Fibroblast of peridontal ligament (primary cell): ENCODE results near the gene MYCBPAP.

ENCODE experiments used
- DNase-seq: peaks from one replicate; pipeline ENCODE4 v3.0.0-alpha.2; 2010; ENCODE audit errors: extremely low read depth

Gene MYCBPAP

DNA sequence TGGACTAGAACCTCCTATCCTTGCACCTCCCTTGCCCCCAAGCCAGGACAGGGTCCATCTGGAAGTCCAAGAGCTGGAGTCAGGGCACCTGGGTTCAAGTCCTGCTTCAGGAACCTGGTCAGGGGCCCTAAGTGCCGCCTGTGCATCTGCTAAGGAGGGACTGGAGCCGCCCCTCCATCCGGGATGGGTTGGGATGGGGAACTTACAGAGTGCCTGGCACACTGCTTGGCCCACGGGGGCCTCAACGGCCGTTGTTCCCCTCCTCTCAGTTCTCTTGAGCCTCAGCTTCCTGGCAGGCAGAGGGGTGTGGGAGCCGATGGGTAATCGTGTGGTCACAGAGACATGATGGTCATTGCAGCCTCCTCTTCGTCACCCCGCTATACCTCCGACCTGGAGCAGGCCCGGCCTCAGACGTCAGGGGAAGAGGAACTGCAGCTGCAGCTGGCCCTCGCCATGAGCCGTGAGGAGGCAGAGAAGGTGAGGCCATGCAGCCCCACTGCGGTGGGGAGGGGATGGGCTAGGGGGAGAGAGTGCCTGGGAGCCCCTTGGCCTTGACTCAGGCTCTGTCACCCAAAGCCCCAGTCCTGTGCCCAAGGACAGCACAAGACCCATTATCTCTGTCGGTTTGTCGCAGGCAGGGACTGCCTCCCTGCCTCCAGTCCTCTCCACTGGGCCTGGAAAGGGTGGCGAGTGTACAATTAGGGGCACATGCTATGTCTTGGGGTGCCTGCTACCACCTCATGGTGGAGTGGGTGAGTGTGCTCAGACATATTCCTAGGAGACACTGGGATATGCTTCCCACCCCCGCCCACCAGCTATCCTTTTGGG lies 29.7 kb downstream of the MYCBPAP start:
- no peak for DNase-seq

DNA sequence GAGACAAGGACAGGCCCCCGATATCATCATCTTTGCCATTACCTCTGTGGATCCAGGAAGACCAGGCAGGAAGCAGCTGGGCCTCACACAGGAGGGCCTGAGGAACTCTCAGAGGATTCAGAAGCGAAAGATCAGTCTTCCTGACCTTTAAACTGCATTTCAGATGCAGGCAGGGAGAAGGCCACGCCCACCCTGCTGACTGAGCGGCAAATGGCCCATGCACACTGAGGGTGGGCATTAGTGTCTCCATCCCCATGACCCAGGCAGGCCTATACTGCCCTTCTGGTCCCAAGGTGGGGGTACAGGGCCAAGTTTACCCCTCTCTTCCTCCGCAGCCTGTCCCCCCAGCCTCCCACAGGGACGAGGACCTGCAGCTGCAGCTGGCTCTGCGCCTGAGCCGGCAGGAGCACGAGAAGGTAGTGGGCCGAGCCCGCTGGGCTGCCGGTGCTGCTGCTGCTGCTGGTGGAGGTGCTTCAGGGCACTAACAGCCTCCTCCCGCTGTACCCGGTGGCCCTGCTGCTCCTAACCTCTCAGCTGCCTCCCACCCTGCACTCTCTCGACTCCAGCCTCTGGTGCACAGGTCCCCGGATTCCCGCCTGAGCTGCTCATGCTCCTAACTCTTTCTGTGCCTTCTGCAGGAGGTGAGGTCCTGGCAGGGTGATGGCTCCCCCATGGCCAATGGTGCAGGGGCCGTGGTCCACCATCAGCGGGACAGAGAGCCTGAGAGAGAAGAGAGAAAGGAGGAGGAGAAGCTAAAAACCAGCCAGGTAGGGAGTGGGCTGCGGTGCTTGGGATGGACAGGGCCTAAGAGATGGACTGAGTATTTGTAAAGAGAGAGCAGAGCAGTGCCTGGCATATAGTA lies 30.5 kb downstream of the MYCBPAP start:
- DNase-seq = no peak

DNA sequence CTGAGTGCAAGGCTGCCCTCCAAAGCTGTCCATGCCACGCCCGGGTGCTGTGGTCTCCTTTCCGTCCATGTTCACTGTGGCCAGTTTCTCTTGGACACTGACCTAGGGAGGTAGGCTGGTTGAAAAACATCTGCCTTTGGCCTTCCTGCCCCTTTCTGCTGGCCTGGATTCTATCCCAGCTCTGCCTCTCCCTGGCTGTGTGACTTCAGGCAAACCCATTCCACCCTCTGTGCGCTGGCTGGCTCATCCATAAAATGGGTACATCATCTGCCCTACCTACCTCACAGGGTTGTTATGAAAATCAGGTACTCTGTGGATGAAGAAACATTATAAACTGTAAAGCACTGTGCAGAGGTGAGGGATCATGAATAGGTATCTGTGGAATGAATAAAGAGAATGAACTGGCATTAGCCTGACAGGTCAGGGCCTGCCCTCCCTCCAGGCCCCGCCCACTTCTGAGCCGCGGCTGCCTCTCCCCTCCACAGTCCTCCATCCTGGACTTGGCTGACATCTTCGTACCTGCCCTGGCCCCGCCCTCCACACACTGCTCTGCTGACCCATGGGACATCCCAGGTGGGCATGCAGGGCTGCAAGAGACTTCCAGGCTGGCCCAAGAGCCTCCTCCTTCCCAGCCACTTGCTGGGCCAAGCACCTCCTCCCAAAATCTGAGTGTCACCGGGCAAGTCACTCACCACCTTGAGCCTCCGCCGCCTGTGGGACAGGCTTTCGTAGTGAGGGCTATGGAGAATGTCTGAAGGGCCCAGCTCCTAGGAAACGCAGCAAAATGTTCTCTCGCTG lies 31.7 kb downstream of the MYCBPAP start:
- no peak for DNase-seq

DNA sequence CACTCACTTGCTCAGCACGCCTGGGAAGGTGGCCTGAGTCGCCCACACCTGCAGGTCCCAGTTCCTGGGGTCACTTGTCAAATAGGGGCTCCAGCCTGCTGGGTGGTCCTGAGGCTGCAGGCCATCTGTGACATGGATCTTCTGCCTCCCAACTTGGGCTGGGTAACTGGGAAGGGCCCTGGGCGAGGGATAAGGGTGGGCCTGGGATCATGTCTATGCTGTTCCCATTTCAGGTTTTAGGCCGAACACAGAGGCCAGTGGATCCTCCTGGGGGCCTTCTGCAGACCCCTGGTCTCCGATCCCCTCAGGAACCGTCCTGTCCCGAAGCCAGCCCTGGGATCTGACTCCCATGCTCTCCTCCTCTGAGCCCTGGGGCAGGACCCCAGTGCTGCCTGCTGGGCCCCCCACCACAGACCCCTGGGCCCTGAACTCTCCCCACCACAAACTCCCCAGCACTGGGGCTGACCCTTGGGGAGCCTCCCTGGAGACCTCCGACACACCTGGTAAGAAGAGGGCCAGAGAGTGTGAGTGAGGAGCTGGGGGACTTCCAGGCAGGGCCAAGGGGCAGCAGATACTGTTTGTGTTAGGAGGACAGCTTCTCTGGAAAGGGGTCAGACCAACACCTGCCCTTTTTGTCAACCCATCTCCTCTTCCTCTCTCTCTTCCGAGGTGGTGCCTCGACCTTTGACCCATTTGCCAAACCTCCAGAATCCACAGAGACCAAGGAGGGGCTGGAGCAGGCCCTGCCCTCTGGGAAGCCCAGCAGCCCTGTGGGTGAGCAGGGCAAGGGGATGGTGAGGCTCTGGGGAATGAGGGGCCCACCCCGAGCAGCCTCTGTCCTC lies 32.5 kb downstream of the MYCBPAP start:
- DNase-seq = no peak

DNA sequence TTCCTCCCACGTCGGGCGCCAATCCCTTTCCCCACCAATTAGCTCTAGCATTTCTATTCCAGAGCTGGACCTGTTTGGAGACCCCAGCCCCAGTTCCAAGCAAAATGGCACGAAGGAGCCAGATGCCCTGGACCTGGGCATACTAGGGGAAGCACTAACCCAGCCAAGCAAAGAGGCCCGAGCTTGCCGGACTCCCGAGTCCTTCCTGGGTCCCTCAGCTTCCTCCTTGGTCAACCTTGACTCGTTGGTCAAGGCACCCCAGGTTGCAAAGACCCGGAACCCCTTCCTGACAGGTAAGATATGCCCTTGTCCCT lies 33.1 kb downstream of the MYCBPAP start:
- no peak for DNase-seq

DNA sequence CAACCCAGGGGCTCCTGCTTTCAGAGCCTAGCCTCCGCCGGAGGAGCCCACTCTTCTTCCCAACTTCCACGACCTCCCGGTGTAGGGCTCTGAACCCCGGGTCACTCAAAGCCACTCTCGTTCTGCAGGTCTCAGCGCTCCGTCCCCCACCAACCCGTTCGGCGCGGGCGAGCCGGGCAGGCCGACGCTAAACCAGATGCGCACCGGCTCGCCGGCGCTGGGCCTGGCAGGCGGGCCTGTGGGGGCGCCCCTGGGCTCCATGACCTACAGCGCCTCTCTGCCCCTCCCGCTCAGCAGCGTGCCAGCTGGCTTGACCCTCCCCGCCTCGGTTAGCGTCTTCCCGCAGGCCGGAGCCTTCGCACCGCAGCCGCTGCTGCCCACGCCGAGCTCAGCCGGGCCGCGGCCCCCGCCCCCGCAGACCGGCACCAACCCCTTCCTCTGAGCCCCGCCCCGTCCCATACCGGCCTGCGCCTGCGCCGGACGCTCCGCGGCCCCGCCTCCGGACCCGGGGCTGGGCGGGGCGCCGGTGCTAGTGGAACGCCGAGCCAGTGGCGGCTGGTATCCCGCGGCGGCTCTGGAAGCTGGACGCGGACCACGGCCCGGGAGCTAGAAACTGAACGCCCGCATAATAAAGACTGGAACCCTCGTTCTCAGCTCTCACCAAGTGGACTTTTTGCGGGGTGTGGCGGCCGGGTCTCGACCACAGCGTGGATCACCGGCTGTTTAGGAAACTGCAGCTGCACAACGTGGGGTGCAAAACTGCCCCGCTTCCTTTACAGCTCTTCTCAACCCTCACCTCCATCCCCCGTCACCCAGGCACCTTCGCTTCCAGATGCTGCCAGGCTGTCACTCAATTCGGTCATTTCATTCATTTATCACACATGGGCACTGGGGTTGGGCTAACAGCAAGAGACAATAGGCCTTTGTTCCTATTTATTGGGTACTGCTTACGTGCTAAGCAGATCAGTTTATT lies 33.8 kb downstream of the MYCBPAP start:
- peak; percentile 55 for DNase-seq

DNA sequence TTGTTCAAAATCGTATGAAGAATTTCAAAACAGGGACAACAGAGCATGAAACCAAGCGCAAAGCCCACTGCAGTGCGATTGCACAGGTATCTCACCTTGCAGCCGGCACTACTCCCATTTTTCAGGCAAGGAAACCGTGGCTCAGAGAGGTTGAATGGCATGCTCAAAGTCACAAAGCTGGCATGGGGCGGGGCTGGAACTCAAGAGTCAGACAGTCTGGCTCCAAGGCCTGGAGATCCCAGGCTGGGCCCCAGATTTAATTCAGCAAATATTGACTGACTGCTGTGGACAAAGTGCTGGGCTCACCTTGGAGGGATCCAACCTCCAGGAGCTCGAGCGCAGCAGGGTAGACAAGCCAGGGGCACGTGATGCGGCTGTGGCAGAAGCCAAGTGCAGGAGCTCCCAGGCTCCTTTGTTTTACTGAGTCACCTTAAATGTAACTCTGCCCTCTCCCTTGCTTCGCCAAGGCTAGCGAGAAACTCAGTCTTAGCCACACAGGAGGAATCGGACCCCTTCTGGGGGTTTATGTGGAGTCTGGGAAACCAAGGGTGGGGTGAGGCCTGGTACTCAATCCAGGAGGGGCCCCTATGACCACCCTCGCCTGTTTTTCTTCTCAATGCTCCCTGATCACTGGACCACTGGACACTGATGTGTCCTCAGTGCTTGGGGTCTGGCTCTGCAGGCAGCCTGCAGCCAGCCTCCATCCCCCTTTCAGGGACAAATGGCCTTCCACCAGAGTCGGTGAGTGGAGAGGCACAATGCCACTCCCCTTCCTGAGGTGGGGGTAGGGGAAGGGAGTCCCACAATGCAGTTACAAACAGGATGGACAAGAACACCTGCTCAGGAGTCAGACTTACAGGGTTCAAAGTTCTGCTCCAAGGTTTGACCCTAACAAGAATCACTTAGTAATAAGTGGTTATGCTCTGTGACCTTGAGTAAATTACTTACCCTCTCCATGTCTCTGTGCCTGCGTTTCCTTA lies 34.8 kb downstream of the MYCBPAP start:
- no peak for DNase-seq

DNA sequence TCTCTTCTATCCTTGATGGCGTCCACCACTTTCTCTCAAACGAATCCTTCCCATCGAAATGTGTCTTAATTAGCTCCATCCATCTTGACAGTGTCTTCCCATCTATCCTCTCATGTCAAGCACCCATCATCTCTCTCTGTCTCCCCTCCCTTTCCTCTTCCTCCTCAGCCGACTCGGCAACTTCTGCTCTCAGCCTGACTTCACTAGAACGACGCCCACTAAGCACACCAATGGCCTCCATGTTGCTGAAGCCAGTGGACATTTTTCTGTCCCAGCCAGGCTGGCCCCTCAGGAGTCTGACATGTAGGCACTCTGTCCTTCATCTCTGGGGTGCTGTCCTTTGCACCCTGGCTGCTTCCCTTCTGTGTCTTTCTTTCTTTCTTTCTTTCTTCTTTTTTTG lies 36.3 kb downstream of the MYCBPAP start:
- DNase-seq = no peak

DNA sequence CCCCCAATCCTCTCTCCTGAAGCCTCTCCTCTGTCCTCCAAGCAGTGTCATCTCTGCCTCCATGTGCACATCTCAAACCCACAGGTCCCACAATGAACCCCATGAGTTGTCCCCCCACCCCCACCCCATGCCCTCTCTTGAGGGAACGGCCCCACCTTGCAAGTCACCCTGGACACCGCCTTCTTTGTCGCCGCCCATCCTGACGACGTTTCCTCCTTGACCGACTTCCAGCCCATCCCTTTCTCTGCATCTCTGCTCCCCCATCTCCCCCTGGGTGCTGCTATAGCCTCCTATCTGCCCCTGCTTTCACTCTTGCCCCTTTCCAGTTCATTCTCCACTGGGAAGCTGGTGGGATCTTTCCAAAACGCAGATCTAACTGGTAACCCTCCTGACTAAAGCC lies 37.1 kb downstream of the MYCBPAP start:
- DNase-seq = no peak

DNA sequence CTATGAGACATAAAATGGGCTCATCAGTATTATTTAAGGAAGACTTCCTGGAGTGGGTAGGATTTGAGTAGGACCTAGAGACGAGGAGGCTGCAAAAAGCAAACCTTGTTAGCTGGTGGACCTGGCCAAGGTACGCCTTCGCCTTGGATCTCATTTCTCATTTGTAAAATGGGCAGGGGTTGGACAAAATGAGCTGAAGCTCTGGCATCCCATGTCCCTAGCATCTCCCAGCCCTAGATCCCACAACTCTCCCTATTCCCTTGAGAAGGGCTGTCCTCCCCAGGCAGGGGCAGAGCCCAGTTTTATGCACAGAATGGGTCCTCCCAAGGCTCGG lies 38.4 kb downstream of the MYCBPAP start:
- no peak for DNase-seq

DNA sequence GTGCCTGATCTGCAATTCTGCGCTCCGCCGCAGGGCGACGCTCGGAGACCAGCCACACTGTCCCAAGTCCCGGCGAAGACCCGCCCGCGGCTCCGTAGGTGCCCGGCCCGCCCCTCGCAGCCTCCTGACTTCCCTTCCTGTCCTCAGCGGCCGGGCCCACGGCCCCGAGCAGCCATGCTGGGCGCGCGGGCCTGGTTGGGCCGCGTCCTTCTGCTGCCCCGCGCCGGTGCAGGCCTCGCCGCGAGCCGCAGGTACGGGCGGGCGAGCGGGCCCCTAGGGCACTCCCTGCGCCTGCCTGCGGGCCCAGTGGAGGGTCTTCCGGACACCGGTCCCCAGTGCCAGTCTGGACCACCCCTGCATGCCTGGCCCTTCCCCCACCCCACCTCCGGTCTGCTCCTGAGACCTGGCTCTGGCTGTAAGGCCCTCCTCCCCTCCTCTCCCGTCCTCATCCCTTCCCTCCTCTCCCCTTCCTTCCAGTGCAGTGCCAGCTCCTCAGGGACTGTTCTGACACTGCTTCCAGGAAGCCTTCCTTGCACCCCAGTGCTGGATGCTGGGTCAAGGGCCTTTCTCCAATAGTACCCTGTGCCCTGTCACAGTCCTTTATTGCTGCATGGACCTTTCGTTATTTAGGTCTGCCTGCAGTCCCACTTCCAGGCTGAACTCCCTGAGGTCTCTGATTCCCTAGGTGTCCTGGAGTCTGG lies 38.9 kb downstream of the MYCBPAP start, which contains the start of gene SPATA20:
SPATA20 (plus strand) TSS at position 140 of the 701 bp plus-strand sequence; CDS start at position 175, 35 bp downstream.
- DNase-seq = peak; percentile 85

DNA sequence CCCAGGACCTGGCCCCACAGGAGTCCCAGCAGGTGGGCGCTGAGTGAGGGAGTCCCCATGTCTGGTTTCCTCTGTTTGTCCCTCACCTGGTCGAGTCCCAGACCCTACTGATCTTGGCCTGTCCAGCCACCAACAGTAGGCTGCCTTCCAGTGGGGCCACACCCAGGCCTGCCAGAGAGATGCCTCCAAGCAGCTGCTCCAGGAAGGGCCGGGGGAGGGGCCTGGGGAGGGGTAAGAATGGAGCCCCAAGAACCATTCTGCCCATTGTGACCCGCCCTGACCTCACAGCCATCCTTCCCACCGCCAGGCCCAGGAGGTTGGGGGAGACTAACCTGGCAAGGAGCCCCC lies 39.5 kb downstream of the MYCBPAP start:
- DNase-seq = no peak

DNA sequence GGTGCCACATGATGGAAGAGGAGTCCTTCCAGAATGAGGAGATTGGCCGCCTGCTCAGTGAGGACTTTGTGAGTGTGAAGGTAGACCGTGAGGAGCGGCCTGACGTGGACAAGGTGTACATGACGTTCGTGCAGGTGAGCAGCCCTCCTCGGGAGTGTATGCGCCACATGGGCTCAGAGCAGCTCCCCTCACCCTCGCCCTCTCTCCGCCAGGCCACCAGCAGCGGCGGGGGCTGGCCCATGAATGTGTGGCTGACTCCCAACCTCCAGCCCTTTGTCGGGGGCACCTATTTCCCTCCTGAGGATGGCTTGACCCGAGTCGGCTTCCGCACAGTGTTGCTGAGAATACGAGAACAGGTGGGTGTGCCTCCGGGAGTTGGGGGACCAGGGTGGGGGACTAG lies 40.6 kb downstream of the MYCBPAP start:
- DNase-seq = no peak

DNA sequence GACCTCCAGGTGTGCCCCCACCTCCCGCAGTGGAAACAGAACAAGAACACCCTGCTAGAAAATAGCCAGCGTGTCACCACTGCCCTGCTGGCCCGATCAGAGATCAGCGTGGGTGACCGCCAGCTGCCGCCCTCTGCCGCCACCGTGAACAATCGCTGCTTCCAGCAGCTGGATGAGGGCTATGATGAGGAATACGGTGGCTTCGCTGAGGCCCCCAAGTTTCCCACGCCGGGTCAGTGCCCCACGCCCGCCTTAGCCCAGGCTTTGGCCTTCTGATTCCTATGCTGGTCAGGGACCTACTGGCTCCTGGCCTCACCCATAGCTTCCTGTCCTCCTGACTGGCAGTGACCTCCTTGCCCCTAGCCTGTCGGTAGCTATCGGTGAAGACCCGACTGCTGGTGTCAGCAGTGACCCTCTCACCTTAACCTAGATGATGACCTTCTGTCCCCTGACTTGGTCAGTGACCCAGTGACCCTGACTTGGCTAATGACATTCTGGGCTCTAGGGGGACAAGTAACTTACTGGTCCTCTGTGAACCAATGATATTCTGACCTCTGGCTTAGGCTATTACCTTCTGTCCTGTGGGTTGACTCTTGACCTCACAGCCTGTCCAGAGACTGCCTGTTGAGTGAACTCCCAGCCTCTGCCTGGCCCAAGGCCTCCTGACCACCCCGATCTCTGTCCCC lies 41.2 kb downstream of the MYCBPAP start:
- DNase-seq = no peak

DNA sequence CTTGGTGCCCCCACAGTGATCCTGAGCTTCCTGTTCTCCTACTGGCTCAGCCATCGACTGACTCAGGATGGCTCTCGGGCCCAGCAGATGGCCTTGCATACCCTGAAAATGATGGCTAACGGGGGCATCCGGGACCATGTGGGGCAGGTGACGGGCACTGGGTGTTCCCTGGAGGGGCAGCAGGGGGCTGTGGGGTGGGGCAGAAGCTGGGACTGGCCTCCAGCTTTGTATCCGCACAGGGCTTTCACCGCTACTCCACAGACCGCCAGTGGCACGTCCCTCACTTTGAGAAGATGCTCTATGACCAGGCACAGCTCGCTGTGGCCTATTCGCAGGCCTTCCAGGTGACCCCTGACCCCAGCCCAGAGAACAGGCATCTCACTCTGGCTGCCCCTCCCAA lies 41.7 kb downstream of the MYCBPAP start:
- no peak for DNase-seq

DNA sequence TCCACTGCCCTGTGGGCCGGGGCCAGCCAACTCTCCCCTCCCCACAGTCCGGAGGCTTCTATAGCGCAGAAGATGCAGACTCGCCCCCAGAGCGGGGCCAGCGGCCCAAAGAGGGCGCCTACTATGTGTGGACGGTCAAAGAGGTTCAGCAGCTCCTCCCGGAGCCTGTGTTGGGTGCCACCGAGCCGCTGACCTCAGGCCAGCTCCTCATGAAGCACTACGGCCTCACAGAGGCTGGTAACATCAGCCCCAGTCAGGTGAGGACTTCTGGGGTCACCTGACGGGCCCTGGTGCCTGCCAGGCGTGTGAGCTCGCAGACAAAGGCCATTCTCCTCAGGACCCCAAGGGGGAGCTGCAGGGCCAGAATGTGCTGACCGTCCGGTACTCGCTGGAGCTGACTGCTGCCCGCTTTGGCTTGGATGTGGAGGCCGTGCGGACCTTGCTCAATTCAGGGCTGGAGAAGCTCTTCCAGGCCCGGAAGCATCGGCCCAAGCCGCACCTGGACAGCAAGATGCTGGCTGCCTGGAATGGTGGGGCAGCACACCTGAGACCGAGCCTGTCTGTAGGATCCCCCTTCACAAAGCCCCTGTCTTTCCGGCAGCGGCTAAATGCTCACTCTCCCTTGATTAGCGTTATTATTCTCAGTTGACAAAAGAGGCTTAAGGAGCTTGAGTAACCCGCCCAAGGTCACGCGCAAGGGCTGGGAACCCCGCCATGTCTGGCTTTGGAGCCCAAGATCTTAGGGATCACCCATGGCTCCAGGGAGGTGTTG lies 42.6 kb downstream of the MYCBPAP start:
- peak; percentile 85 for DNase-seq

DNA sequence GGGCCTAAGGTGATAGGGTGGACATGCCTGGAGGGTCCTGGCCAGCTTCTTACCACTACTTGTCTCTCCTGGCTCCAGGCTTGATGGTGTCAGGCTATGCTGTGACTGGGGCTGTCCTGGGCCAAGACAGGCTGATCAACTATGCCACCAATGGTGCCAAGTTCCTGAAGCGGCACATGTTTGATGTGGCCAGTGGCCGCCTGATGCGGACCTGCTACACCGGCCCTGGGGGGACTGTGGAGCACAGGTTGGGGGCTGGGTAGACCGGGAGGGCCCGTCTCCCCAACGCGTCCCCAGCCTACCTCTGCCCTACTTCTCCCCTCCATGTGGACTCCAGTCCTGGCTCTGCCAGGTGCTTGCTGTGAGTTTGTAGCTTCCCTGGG lies 43.2 kb downstream of the MYCBPAP start:
- no peak for DNase-seq
